SK-N-SH treated with all-trans-retinoic acid at 6 μM for 48 hours (cell line): Measurements from ENCODE around the gene MADD.

Experiments
- ATAC-seq: fragments of 200-7000 bp; cut with Tn5 transposase; 3 replicates; pipeline ENCODE4 v1.9.1; 2020; ENCODE audit warnings: mild to moderate bottlenecking, moderate library complexity
- ARNTL ChIP-seq: fragments of 450-650 bp; formaldehyde crosslinking; IDR thresholded peaks from 2 replicates; pipeline ENCODE4 v1.5.0; 2020; ENCODE audit warnings: low read depth, mild to moderate bottlenecking, moderate library complexity, borderline replicate concordance
- BACH2 ChIP-seq: fragments of 250-450 bp; sonication (Bioruptor Pico); IDR thresholded peaks from 2 replicates; pipeline ENCODE4 v1.9.0; 2021; ENCODE audit warnings: mild to moderate bottlenecking, borderline replicate concordance
- CSDC2 ChIP-seq: fragments of 250-450 bp; sonication (Bioruptor Pico); IDR thresholded peaks from 2 replicates; pipeline ENCODE4 v1.5.0; 2020; ENCODE audit warnings: mild to moderate bottlenecking, moderate library complexity
- ESRRG ChIP-seq: fragments of 250-450 bp; sonication (Bioruptor Pico); IDR thresholded peaks from 2 replicates; pipeline ENCODE4 v1.6.1; 2021; ENCODE audit warnings: mild to moderate bottlenecking
- GLIS3 ChIP-seq: fragments of 250-450 bp; sonication (Bioruptor Pico); IDR thresholded peaks from 2 replicates; pipeline ENCODE4 v1.5.0; 2020; ENCODE audit warnings: mild to moderate bottlenecking, moderate library complexity
- ISL1 ChIP-seq: fragments of 250-450 bp; sonication (Bioruptor Pico); IDR thresholded peaks from 2 replicates; pipeline ENCODE4 v2.1.2; 2022; ENCODE audit warnings: mild to moderate bottlenecking, moderate library complexity
- OSR1 ChIP-seq: fragments of 250-450 bp; sonication (Bioruptor Pico); IDR thresholded peaks from 2 replicates; pipeline ENCODE4 v1.8.0; 2022; ENCODE audit warnings: moderate library complexity, mild to moderate bottlenecking, inconsistent platforms
- PPARA ChIP-seq: fragments of 250-450 bp; sonication (Bioruptor Pico); IDR thresholded peaks from 2 replicates; pipeline ENCODE4 v1.5.0; 2020; ENCODE audit warnings: mild to moderate bottlenecking, borderline replicate concordance
- RARB ChIP-seq: fragments of 250-450 bp; sonication (Bioruptor Pico); IDR thresholded peaks from 2 replicates; pipeline ENCODE4 v1.8.0; 2021; ENCODE audit warnings: mild to moderate bottlenecking, moderate library complexity
- SNAI2 ChIP-seq: fragments of 250-450 bp; sonication (Bioruptor Pico); IDR thresholded peaks from 2 replicates; pipeline ENCODE4 v1.5.0; 2020; ENCODE audit warnings: mild to moderate bottlenecking, moderate library complexity
- TCF4 ChIP-seq: fragments of 250-450 bp; sonication (Bioruptor Pico); IDR thresholded peaks from 2 replicates; pipeline ENCODE4 v1.8.0; 2021; ENCODE audit warnings: mild to moderate bottlenecking, moderate library complexity, borderline replicate concordance
- TOX ChIP-seq: fragments of 250-450 bp; sonication (Bioruptor Pico); IDR thresholded peaks from 2 replicates; pipeline ENCODE4 v1.8.0; 2021; ENCODE audit warnings: mild to moderate bottlenecking, moderate library complexity, borderline replicate concordance
- ZC3H10 ChIP-seq: fragments of 250-450 bp; sonication (Bioruptor Pico); IDR thresholded peaks from 2 replicates; pipeline ENCODE4 v1.5.1; 2021; ENCODE audit warnings: mild to moderate bottlenecking, moderate library complexity
- ZFP3 ChIP-seq: fragments of 250-450 bp; sonication (Bioruptor Pico); IDR thresholded peaks from 2 replicates; pipeline ENCODE4 v1.5.0; 2020; ENCODE audit warnings: mild to moderate bottlenecking, moderate library complexity
- ZFP30 ChIP-seq: fragments of 450-650 bp; formaldehyde crosslinking; IDR thresholded peaks from 2 replicates; pipeline ENCODE4 v1.5.0; 2022; ENCODE audit warnings: mild to moderate bottlenecking, moderate library complexity
- ZNF565 ChIP-seq: fragments of 450-650 bp; formaldehyde crosslinking; conservative IDR thresholded peaks from 2 replicates; pipeline ENCODE4 v1.5.0; 2020; ENCODE audit warnings: low read depth, mild to moderate bottlenecking, moderate library complexity
- ZNF70 ChIP-seq: fragments of 450-650 bp; formaldehyde crosslinking; IDR thresholded peaks from 2 replicates; pipeline ENCODE4 v1.5.0; 2020; ENCODE audit warnings: mild to moderate bottlenecking, moderate library complexity
- ZNF8 ChIP-seq: fragments of 450-650 bp; formaldehyde crosslinking; IDR thresholded peaks from 2 replicates; pipeline ENCODE4 v1.5.0; 2020; ENCODE audit warnings: mild to moderate bottlenecking, moderate library complexity
- TF ChIP-seq, protein P1 (sequence below): fragments of 250-450 bp; sonication (Bioruptor Pico); IDR thresholded peaks from 2 replicates; pipeline ENCODE4 v1.5.1; 2021; ENCODE audit warnings: mild to moderate bottlenecking, moderate library complexity
- TF ChIP-seq, protein P2 (sequence below): fragments of 250-450 bp; sonication (Bioruptor Pico); IDR thresholded peaks from 2 replicates; pipeline ENCODE4 v1.5.1; 2020; ENCODE audit warnings: low read depth, mild to moderate bottlenecking, moderate library complexity
- TF ChIP-seq, protein P3 (sequence below): fragments of 250-450 bp; sonication (Bioruptor Pico); IDR thresholded peaks from 2 replicates; pipeline ENCODE4 v1.5.0; 2020; ENCODE audit warnings: mild to moderate bottlenecking, moderate library complexity
- TF ChIP-seq, protein P4 (sequence below): fragments of 250-450 bp; sonication (Bioruptor Pico); IDR thresholded peaks from 2 replicates; pipeline ENCODE4 v1.8.0; 2020; ENCODE audit warnings: mild to moderate bottlenecking, moderate library complexity, borderline replicate concordance
- TF ChIP-seq, protein P5 (sequence below): fragments of 250-450 bp; sonication (Bioruptor Pico); IDR thresholded peaks from 2 replicates; pipeline ENCODE4 v1.8.0; 2021; ENCODE audit warnings: low read depth, mild to moderate bottlenecking, moderate library complexity, borderline replicate concordance

The MADD gene

DNA sequence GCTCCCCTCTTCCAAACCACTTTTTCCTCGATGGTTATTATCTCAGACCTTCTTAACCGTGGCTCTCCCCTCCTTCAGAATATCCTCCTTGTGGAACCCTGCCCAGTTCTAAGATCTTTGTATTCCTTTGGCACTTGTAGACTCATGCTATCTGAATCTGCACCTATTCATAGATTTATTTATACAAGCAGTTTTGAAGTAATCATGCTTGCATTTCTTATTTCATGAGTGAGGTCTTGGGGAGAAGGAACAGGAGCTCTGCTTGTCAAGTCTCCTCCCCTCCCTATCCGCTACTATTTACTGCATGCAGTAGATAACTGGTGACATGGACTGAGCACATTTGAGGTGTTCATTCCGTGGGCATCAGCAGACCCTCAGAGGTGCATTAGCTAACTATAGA, 5.4 kb upstream of the MADD start (continued):
- TF ChIP-seq CSDC2 (CRISPR knock-in tag) (no peak), ZFP30 (CRISPR knock-in tag) (no peak), OSR1 (CRISPR knock-in tag) (no peak), BACH2 (CRISPR knock-in tag) (no peak), ZC3H10 (CRISPR knock-in tag) (no peak), ZNF8 (CRISPR knock-in tag) (no peak), ZNF70 (CRISPR knock-in tag) (no peak), ZNF565 (no peak)
- TF ChIP-seq, protein P1, sequence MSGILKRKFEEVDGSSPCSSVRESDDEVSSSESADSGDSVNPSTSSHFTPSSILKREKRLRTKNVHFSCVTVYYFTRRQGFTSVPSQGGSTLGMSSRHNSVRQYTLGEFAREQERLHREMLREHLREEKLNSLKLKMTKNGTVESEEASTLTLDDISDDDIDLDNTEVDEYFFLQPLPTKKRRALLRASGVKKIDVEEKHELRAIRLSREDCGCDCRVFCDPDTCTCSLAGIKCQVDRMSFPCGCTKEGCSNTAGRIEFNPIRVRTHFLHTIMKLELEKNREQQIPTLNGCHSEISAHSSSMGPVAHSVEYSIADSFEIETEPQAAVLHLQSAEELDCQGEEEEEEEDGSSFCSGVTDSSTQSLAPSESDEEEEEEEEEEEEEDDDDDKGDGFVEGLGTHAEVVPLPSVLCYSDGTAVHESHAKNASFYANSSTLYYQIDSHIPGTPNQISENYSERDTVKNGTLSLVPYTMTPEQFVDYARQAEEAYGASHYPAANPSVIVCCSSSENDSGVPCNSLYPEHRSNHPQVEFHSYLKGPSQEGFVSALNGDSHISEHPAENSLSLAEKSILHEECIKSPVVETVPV (CRISPR knock-in tag), result no peak

DNA sequence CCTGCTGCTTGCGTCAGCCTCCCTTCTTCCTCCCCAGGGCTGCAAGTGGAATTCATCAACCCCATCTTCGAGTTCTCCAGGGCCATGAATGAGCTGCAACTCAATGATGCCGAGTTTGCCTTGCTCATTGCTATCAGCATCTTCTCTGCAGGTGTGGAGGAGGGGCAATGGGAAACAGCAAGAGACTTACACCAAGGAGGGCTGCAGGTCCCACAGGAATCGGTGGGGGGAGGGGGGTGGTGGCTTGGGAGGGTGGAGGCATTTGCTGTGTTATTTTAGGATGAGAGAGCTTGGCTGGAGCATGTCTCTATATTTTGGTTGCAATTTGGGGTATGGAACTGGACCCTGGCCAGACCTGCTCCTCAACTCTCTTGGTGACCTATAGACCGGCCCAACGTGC, 2.1 kb upstream of the MADD start:
- no peak for TF ChIP-seq ISL1 (CRISPR knock-in tag)
- no peak for TF ChIP-seq SNAI2 (CRISPR knock-in tag)
- no peak for TF ChIP-seq ZFP3 (CRISPR knock-in tag)
- TF ChIP-seq, protein P2, sequence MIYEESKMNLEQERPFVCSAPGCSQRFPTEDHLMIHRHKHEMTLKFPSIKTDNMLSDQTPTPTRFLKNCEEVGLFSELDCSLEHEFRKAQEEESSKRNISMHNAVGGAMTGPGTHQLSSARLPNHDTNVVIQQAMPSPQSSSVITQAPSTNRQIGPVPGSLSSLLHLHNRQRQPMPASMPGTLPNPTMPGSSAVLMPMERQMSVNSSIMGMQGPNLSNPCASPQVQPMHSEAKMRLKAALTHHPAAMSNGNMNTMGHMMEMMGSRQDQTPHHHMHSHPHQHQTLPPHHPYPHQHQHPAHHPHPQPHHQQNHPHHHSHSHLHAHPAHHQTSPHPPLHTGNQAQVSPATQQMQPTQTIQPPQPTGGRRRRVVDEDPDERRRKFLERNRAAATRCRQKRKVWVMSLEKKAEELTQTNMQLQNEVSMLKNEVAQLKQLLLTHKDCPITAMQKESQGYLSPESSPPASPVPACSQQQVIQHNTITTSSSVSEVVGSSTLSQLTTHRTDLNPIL (CRISPR knock-in tag), result no peak
- no peak for TF ChIP-seq BACH2 (CRISPR knock-in tag)
- TF ChIP-seq PPARA (CRISPR knock-in tag), result no peak
- TF ChIP-seq ZNF565, result no peak
- no peak for TF ChIP-seq ZFP30 (CRISPR knock-in tag)
- TF ChIP-seq, protein P3, sequence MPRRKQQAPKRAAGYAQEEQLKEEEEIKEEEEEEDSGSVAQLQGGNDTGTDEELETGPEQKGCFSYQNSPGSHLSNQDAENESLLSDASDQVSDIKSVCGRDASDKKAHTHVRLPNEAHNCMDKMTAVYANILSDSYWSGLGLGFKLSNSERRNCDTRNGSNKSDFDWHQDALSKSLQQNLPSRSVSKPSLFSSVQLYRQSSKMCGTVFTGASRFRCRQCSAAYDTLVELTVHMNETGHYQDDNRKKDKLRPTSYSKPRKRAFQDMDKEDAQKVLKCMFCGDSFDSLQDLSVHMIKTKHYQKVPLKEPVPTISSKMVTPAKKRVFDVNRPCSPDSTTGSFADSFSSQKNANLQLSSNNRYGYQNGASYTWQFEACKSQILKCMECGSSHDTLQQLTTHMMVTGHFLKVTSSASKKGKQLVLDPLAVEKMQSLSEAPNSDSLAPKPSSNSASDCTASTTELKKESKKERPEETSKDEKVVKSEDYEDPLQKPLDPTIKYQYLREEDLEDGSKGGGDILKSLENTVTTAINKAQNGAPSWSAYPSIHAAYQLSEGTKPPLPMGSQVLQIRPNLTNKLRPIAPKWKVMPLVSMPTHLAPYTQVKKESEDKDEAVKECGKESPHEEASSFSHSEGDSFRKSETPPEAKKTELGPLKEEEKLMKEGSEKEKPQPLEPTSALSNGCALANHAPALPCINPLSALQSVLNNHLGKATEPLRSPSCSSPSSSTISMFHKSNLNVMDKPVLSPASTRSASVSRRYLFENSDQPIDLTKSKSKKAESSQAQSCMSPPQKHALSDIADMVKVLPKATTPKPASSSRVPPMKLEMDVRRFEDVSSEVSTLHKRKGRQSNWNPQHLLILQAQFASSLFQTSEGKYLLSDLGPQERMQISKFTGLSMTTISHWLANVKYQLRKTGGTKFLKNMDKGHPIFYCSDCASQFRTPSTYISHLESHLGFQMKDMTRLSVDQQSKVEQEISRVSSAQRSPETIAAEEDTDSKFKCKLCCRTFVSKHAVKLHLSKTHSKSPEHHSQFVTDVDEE (CRISPR knock-in tag), result no peak
- no peak for TF ChIP-seq ESRRG (CRISPR knock-in tag)
- TF ChIP-seq TCF4 (CRISPR knock-in tag), result no peak
- no peak for TF ChIP-seq TOX
- TF ChIP-seq, protein P4, sequence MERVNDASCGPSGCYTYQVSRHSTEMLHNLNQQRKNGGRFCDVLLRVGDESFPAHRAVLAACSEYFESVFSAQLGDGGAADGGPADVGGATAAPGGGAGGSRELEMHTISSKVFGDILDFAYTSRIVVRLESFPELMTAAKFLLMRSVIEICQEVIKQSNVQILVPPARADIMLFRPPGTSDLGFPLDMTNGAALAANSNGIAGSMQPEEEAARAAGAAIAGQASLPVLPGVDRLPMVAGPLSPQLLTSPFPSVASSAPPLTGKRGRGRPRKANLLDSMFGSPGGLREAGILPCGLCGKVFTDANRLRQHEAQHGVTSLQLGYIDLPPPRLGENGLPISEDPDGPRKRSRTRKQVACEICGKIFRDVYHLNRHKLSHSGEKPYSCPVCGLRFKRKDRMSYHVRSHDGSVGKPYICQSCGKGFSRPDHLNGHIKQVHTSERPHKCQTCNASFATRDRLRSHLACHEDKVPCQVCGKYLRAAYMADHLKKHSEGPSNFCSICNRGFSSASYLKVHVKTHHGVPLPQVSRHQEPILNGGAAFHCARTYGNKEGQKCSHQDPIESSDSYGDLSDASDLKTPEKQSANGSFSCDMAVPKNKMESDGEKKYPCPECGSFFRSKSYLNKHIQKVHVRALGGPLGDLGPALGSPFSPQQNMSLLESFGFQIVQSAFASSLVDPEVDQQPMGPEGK (CRISPR knock-in tag), result no peak
- no peak for TF ChIP-seq RARB (CRISPR knock-in tag)
- TF ChIP-seq, protein P5, sequence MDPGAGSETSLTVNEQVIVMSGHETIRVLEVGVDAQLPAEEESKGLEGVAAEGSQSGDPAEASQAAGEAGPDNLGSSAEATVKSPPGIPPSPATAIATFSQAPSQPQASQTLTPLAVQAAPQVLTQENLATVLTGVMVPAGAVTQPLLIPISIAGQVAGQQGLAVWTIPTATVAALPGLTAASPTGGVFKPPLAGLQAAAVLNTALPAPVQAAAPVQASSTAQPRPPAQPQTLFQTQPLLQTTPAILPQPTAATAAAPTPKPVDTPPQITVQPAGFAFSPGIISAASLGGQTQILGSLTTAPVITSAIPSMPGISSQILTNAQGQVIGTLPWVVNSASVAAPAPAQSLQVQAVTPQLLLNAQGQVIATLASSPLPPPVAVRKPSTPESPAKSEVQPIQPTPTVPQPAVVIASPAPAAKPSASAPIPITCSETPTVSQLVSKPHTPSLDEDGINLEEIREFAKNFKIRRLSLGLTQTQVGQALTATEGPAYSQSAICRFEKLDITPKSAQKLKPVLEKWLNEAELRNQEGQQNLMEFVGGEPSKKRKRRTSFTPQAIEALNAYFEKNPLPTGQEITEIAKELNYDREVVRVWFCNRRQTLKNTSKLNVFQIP (CRISPR knock-in tag), result no peak
- no peak for TF ChIP-seq CSDC2 (CRISPR knock-in tag)
- no peak for TF ChIP-seq GLIS3 (CRISPR knock-in tag)
- no peak for TF ChIP-seq OSR1 (CRISPR knock-in tag)
- TF ChIP-seq, protein P1 (CRISPR knock-in tag), result no peak
- TF ChIP-seq ARNTL, result no peak
- no peak for ATAC-seq
